IMR-90 (cell line): Measurements from ENCODE around the gene MDH1. TPM values are rescaled to one million over a fixed set of nuclear protein-coding genes. Genes with fewer than 3 reads are reported as not detected.

ENCODE experiments used
- ATAC-seq: fragments of 200-7000 bp; cut with Tn5 transposase; 2 replicates; pipeline ENCODE4 v1.9.1; 2020; ENCODE audit warnings: low read depth, mild to moderate bottlenecking, moderate library complexity
- BruUV-seq: library from RNA; stranded (reverse); fragments of 400-500 nt; replicated peaks from 2 replicates; lab custom pipeline; 2021; lab: Mats Ljungman, UMichigan
- CTCF ChIA-PET: fragments of 300-600 bp; formaldehyde crosslinking; extraction: SDS; loops from one replicate; lab custom pipeline; 2021; ENCODE audit warnings: antibody characterized with exemption; lab: Yijun Ruan, JAX
- POLR2A ChIA-PET: fragments of 300-600 bp; sonication (Branson Sonifier 250); formaldehyde crosslinking; loops from one replicate; lab custom pipeline; 2022; ENCODE audit warnings: antibody characterized with exemption; ENCODE audit not compliant: unreplicated experiment; lab: Charles Lee
- DNase-seq: peaks from one replicate; pipeline ENCODE4 v3.0.0; 2013
- H2AFZ ChIP-seq: replicated peaks from 2 replicates; pipeline ENCODE3; 2013; ENCODE audit warnings: low read length, mild to moderate bottlenecking; ENCODE audit not compliant: poor library complexity
- H2AK5ac ChIP-seq: 2 replicates; pipeline ENCODE4 v1.6.1; 2013; ENCODE audit warnings: low read depth, low read length, inconsistent platforms
- H2AK9ac ChIP-seq: replicated peaks from 2 replicates; pipeline ENCODE3; 2013; ENCODE audit warnings: mild to moderate bottlenecking, low read depth, low read length, moderate library complexity; ENCODE audit not compliant: poor library complexity
- H2BK120ac ChIP-seq: 2 replicates; pipeline ENCODE4 v1.6.1; 2013; ENCODE audit warnings: low read depth, low read length, inconsistent platforms
- H2BK15ac ChIP-seq: 3 replicates; pipeline ENCODE4 v1.6.1; 2013; ENCODE audit warnings: low read depth, low read length, inconsistent platforms
- H2BK20ac ChIP-seq: 2 replicates; pipeline ENCODE4 v1.6.1; 2013; ENCODE audit warnings: low read depth, mild to moderate bottlenecking, inconsistent platforms, low read length, moderate library complexity
- H2BK5ac ChIP-seq: 2 replicates; pipeline ENCODE4 v1.6.1; 2013; ENCODE audit warnings: mild to moderate bottlenecking, low read depth, low read length, inconsistent platforms; ENCODE audit not compliant: poor library complexity, severe bottlenecking
- H3K14ac ChIP-seq: replicated peaks from 2 replicates; pipeline ENCODE4 v1.6.1; 2013; ENCODE audit warnings: low read depth, low read length, inconsistent platforms
- H3K18ac ChIP-seq: 2 replicates; pipeline ENCODE4 v1.6.1; 2013; ENCODE audit warnings: low read depth, low read length, control low read depth
- H3K23ac ChIP-seq: 2 replicates; pipeline ENCODE4 v1.6.1; 2013; ENCODE audit warnings: low read depth, low read length, inconsistent platforms
- H3K27ac ChIP-seq: 2 replicates; pipeline ENCODE4 v1.5.1; 2013; ENCODE audit warnings: mild to moderate bottlenecking, control low read depth, low read length; ENCODE audit not compliant: insufficient read depth
- H3K27me3 ChIP-seq: 2 replicates; pipeline ENCODE4 v1.6.1; 2013; ENCODE audit warnings: low read length; ENCODE audit not compliant: control insufficient read depth, insufficient read depth
- H3K36me3 ChIP-seq: 2 replicates; pipeline ENCODE4 v1.6.1; 2013; ENCODE audit warnings: low read length, mixed read lengths; ENCODE audit not compliant: control insufficient read depth, insufficient read depth
- H3K4ac ChIP-seq: 2 replicates; pipeline ENCODE4 v1.6.1; 2013; ENCODE audit warnings: low read depth, low read length, inconsistent platforms
- H3K4me1 ChIP-seq: 2 replicates; pipeline ENCODE4 v1.6.1; 2013; ENCODE audit warnings: low read length, mixed read lengths; ENCODE audit not compliant: control insufficient read depth, insufficient read depth
- H3K4me2 ChIP-seq: 2 replicates; pipeline ENCODE4 v1.6.1; 2013; ENCODE audit warnings: low read depth, mild to moderate bottlenecking, control low read depth, low read length, moderate library complexity
- H3K4me3 ChIP-seq: 2 replicates; pipeline ENCODE4 v1.5.1; 2013; ENCODE audit warnings: low read depth, mild to moderate bottlenecking, control low read depth, low read length, moderate library complexity; ENCODE audit not compliant: insufficient read depth
- H3K56ac ChIP-seq: 2 replicates; pipeline ENCODE4 v1.6.1; 2013; ENCODE audit warnings: low read length, inconsistent platforms; ENCODE audit not compliant: insufficient read depth; ENCODE audit errors: extremely low read depth
- H3K79me1 ChIP-seq, 2 experiments: 2 replicates each; pipeline ENCODE4 v1.6.1; 2013; ENCODE audit warnings: low read length in 2 of 2, inconsistent platforms in 1 of 2, low read depth in 1 of 2
- H3K9ac ChIP-seq: 2 replicates; pipeline ENCODE4 v1.6.1; 2013; ENCODE audit warnings: low read depth, low read length, control low read depth
- H3K9me1 ChIP-seq: 2 replicates; pipeline ENCODE4 v1.6.1; 2013; ENCODE audit warnings: low read length, inconsistent platforms; ENCODE audit not compliant: insufficient read depth
- H3K9me3 ChIP-seq: 2 replicates; pipeline ENCODE4 v1.6.1; 2013; ENCODE audit warnings: low read length; ENCODE audit not compliant: control insufficient read depth, insufficient read depth
- H4K20me1 ChIP-seq: 2 replicates; pipeline ENCODE4 v1.6.1; 2013; ENCODE audit warnings: low read length, inconsistent platforms; ENCODE audit not compliant: insufficient read depth
- H4K5ac ChIP-seq: 2 replicates; pipeline ENCODE4 v1.6.1; 2013; ENCODE audit warnings: mild to moderate bottlenecking, low read depth, low read length, control low read depth
- H4K8ac ChIP-seq, 2 experiments: 2 replicates each; pipeline ENCODE4 v1.6.1; 2013; ENCODE audit warnings: low read depth in 2 of 2, low read length in 2 of 2, control low read depth in 1 of 2, inconsistent platforms in 1 of 2
- H4K91ac ChIP-seq: 2 replicates; pipeline ENCODE4 v1.6.1; 2013; ENCODE audit warnings: low read depth, low read length, inconsistent platforms; ENCODE audit not compliant: insufficient read depth
- BHLHE40 ChIP-seq: fragments of 150-350 bp; IDR thresholded peaks from 2 replicates; pipeline ENCODE4 v1.6.1; 2016; ENCODE audit warnings: mild to moderate bottlenecking, low read depth, low read length
- CEBPB ChIP-seq: IDR thresholded peaks from 2 replicates; pipeline ENCODE4 v1.6.1; 2012; ENCODE audit warnings: low read depth, low read length, improper control_type of control experiment
- MXI1 ChIP-seq: IDR thresholded peaks from 2 replicates; pipeline ENCODE4 v1.6.1; 2012; ENCODE audit warnings: low read depth, mild to moderate bottlenecking, low read length, moderate library complexity, borderline replicate concordance
- RCOR1 ChIP-seq: IDR thresholded peaks from 2 replicates; pipeline ENCODE4 v1.6.1; 2012; ENCODE audit warnings: mild to moderate bottlenecking, low read length, improper control_type of control experiment; ENCODE audit not compliant: insufficient replicate concordance
- WGBS, 2 experiments: methylation state at CpG; one replicate each; pipeline versions ENCODE4 v1.1.5 to v1.1.7; 2013; ENCODE audit warnings: missing lambda C conversion rate in 2 of 2; ENCODE audit not compliant: insufficient read length in 1 of 2; ENCODE audit errors: extremely low coverage in 2 of 2; 5-methylcytosine and 5-hydroxymethylcytosine counted together
- dilution Hi-C: fragments of 300-500 bp; cut with HindIII; formaldehyde crosslinking; loops from one replicate; pipeline ENCODE4 v1.14.3; 2018; ENCODE audit warnings: low sequenced_read_pairs; ENCODE audit not compliant: unreplicated experiment
- in situ Hi-C: fragments of 300-500 bp; cut with MboI; formaldehyde crosslinking; loops from 3 replicates; pipeline ENCODE4 v1.14.3; 2019; ENCODE audit warnings: low sequenced_read_pairs, inconsistent platforms, mixed read lengths
- intact Hi-C: fragments of 100-400 bp; cut with micrococcal nuclease; formaldehyde crosslinking; loops from 2 replicates; pipeline ENCODE4 v1.10.0; 2022
- polyA plus RNA-seq, 3 experiments: library from polyadenylated mRNA; depleted of rRNA; stranded (reverse); fragments of >200 nt; gene quantifications; 2 replicates each; pipeline ENCODE4 v1.2.3, GENCODE V29; 2012; ENCODE audit warnings: low replicate concordance in 1 of 3
- total RNA-seq: library from RNA; depleted of rRNA; stranded (reverse); fragments of >200 nt; gene quantifications from 2 replicates; pipeline ENCODE4 v1.2.3, GENCODE V29; 2012
- TF ChIP-seq, protein P1 (sequence below): conservative IDR thresholded peaks from 2 replicates; pipeline ENCODE4 v1.5.1; 2012; ENCODE audit warnings: mild to moderate bottlenecking, low read depth, low read length, improper control_type of control experiment

The MDH1 gene
- total and polyA plus RNA-seq, 2 of the 4 experiments (the other 2 are of a cell fraction), result 195 to 248 TPM

DNA sequence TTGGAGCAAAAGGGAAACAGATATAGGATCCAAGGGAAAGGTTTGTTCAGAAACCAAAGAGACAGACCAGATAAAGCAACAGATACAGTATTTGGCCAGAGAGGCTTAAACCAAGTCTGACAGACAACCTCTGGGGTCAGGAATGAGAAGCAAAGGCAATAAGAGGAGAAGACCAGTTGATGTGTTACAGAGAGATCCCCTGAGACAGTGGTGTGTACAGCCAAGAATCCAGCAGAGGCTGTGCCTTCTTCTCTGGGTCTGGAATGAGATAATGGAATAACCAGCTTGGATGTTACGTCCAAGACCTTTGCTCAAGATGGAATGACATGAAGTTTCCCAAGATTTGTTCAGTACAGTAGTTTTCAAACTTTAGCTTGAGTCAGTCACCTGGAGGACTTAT, 61.1 kb downstream of the MDH1 start:
- Histone ChIP-seq H2AK5ac (no peak overlapping the region), H3K14ac (no peak overlapping the region), H2AFZ (no peak overlapping the region), H2BK15ac (no peak overlapping the region), H3K27ac (no peak overlapping the region), H3K9ac (no peak overlapping the region), H3K9me3 (no peaks in the 10 kb centered on the region), H4K5ac (no peak overlapping the region), H3K9me1 (no peaks in the 10 kb centered on the region), H3K79me1 (no peaks in the 10 kb centered on the region), H3K4me2 (no peak overlapping the region), H3K36me3 (no peaks in the 10 kb centered on the region), H2BK5ac (no peak overlapping the region), H2AK9ac (no peak overlapping the region), H3K56ac (no peak overlapping the region), H4K8ac (no peak overlapping the region), H2BK120ac (no peak overlapping the region), H4K91ac (no peak overlapping the region), H3K27me3 (peaks cover 2% of the 10 kb centered on the region; the same call in 1 of the 2 replicates), H3K4ac (no peak overlapping the region), H3K4me3 (no peak overlapping the region), H2BK20ac (no peak overlapping the region), H4K20me1 (no peaks in the 10 kb centered on the region), H3K23ac (no peak overlapping the region), H3K4me1 (no peaks in the 10 kb centered on the region), H3K18ac (no peak overlapping the region)
- TF ChIP-seq MXI1 (no peak), BHLHE40 (no peak), CEBPB (no peak), RCOR1 (no peak)
- TF ChIP-seq, protein P1, sequence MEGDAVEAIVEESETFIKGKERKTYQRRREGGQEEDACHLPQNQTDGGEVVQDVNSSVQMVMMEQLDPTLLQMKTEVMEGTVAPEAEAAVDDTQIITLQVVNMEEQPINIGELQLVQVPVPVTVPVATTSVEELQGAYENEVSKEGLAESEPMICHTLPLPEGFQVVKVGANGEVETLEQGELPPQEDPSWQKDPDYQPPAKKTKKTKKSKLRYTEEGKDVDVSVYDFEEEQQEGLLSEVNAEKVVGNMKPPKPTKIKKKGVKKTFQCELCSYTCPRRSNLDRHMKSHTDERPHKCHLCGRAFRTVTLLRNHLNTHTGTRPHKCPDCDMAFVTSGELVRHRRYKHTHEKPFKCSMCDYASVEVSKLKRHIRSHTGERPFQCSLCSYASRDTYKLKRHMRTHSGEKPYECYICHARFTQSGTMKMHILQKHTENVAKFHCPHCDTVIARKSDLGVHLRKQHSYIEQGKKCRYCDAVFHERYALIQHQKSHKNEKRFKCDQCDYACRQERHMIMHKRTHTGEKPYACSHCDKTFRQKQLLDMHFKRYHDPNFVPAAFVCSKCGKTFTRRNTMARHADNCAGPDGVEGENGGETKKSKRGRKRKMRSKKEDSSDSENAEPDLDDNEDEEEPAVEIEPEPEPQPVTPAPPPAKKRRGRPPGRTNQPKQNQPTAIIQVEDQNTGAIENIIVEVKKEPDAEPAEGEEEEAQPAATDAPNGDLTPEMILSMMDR, result no peak
- POLR2A ChIA-PET, result no interaction called here
- no TSS peak for BruUV-seq
- WGBS, 2 experiments, result 60% methylated on average over 1 of the region's 1 CpG; no CpG with 5 or more reads in 1 of the 2 experiments
- dilution Hi-C loops (no loop called here), intact Hi-C loops (no loop called here), in situ Hi-C loops (no loop called here)
- ATAC-seq (no peak), DNase-seq (no peak)
- CTCF ChIA-PET, result no interaction called here
